ENCODE results near the gene GLTP.

GRCh38 chr12:109910254-109910968 is 30.1 kb upstream of the GLTP start:
- TF ChIP-seq SMAD4 (CRISPR knock-in tag; IDR thresholded peaks at IDR 0.05) (no peak), TEAD1 (CRISPR knock-in tag; IDR thresholded peaks at IDR 0.05) (no peak)

Data from WTC11 (cell line).